C4-2B (cell line): Measurements from ENCODE around the gene FANCD2OS.

Source experiments
- CTCF ChIP-seq: fragments of 450-650 bp; conservative IDR thresholded peaks from 2 replicates; pipeline ENCODE4 v1.5.1; 2017; ENCODE audit warnings: mild to moderate bottlenecking
- ZFX ChIP-seq: fragments of 450-650 bp; IDR thresholded peaks from 2 replicates; pipeline ENCODE4 v1.6.1; 2017

DNA sequence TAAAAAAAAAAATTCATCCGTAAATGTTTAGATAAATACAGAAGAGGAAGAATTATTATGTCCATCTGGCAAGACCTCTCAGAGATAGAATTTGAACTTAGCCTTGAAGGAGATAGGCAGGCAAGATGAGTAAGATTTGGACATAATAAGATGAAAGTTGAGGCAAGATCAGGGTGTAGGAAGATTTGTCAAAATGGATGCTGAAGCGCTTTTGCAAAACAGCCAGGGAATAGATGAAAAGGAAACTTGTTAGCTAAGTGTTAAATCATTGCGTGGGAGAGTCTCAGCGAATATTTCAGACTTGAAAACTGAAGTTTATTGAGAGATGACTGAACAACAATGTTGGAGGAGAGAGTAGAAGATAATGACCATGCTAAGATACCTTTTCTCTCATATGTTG, 14.7 kb upstream of the FANCD2OS start:
- TF ChIP-seq CTCF: no peak
- TF ChIP-seq ZFX: no peak
